HepG2 (cell line): ENCODE results near the gene RSKR. TPM values are rescaled to one million over a fixed set of nuclear protein-coding genes. Genes with fewer than 3 reads are reported as not detected.

Experiments used
- AKAP8 ChIP-seq: sonication (generic); formaldehyde crosslinking; IDR thresholded peaks from 2 replicates; pipeline ENCODE4 v1.5.1; 2020; ENCODE audit warnings: mild to moderate bottlenecking, missing genetic modification reagents
- CEBPG ChIP-seq: IDR thresholded peaks from 2 replicates; pipeline ENCODE4 v1.6.1; 2016
- FOXA3 ChIP-seq: IDR thresholded peaks from 2 replicates; pipeline ENCODE4 v1.6.1; 2016; ENCODE audit warnings: missing genetic modification reagents, missing compliant biosample characterization
- FOXM1 ChIP-seq: sonication (generic); formaldehyde crosslinking; IDR thresholded peaks from 2 replicates; pipeline ENCODE4 v1.5.0; 2020; ENCODE audit warnings: missing genetic modification reagents
- GZF1 ChIP-seq: sonication (generic); formaldehyde crosslinking; IDR thresholded peaks from 2 replicates; pipeline ENCODE4 v1.5.1; 2020; ENCODE audit warnings: mild to moderate bottlenecking, missing genetic modification reagents
- HIVEP1 ChIP-seq: sonication (generic); formaldehyde crosslinking; IDR thresholded peaks from 2 replicates; pipeline ENCODE4 v1.4.0; 2020; ENCODE audit warnings: mild to moderate bottlenecking, missing genetic modification reagents
- KDM4B ChIP-seq: sonication (generic); formaldehyde crosslinking; IDR thresholded peaks from 2 replicates; pipeline ENCODE4 v1.4.0; 2020; ENCODE audit warnings: missing genetic modification reagents
- KDM5A ChIP-seq: fragments of 200-600 bp; sonication (generic); IDR thresholded peaks from 2 replicates; pipeline ENCODE4 v1.7.0; 2018; ENCODE audit warnings: antibody characterized with exemption, mild to moderate bottlenecking, low read length, borderline replicate concordance
- MAFF ChIP-seq: IDR thresholded peaks from 2 replicates; pipeline ENCODE4 v1.6.1; 2011; ENCODE audit warnings: low read depth, low read length, improper control_type of control experiment
- NFE2 ChIP-seq: sonication (generic); formaldehyde crosslinking; IDR thresholded peaks from 2 replicates; pipeline ENCODE4 v1.4.0; 2020; ENCODE audit warnings: missing genetic modification reagents
- NFKBIZ ChIP-seq: IDR thresholded peaks from 2 replicates; pipeline ENCODE4 v1.6.1; 2018; ENCODE audit warnings: missing genetic modification reagents, missing compliant biosample characterization
- NONO ChIP-seq, 2 experiments: fragments of 450-650 bp in 1 of 2; sonication (generic) in 1 of 2; formaldehyde crosslinking in 1 of 2; IDR thresholded peaks in 1 of 2; conservative IDR thresholded peaks in 1 of 2; 2 replicates each; pipeline versions ENCODE4 v1.6.1 to v1.8.0; 2017 to 2022; ENCODE audit warnings: mild to moderate bottlenecking in 1 of 2, missing genetic modification reagents in 1 of 2, moderate library complexity in 1 of 2
- TCF12 ChIP-seq, 2 experiments: fragments of 450-650 bp in 1 of 2; sonication (generic) in 1 of 2; formaldehyde crosslinking in 1 of 2; IDR thresholded peaks; 2 replicates each; pipeline versions ENCODE4 v1.6.1 to v1.8.0; 2017 to 2022; ENCODE audit warnings: antibody characterized with exemption in 1 of 2, mild to moderate bottlenecking in 1 of 2, missing genetic modification reagents in 1 of 2, moderate library complexity in 1 of 2
- TSC22D2 ChIP-seq: sonication (generic); formaldehyde crosslinking; IDR thresholded peaks from 2 replicates; pipeline ENCODE4 v1.5.1; 2020; ENCODE audit warnings: missing genetic modification reagents, mild to moderate bottlenecking, borderline replicate concordance
- ZNF180 ChIP-seq: sonication (generic); formaldehyde crosslinking; IDR thresholded peaks from 2 replicates; pipeline ENCODE4 v1.4.0; 2020; ENCODE audit warnings: low read depth, missing genetic modification reagents, borderline replicate concordance
- ZNF20 ChIP-seq: sonication (generic); formaldehyde crosslinking; IDR thresholded peaks from 2 replicates; pipeline ENCODE4 v1.4.0; 2020; ENCODE audit warnings: mild to moderate bottlenecking, moderate library complexity, missing genetic modification reagents
- ZNF207 ChIP-seq: fragments of 450-650 bp; IDR thresholded peaks from 2 replicates; pipeline ENCODE4 v1.6.1; 2016; ENCODE audit warnings: antibody characterized with exemption, borderline replicate concordance
- ZNF235 ChIP-seq: sonication (generic); formaldehyde crosslinking; IDR thresholded peaks from 2 replicates; pipeline ENCODE4 v1.8.1; 2023; ENCODE audit warnings: mild to moderate bottlenecking, missing genetic modification reagents, borderline replicate concordance
- ZNF615 ChIP-seq: sonication (generic); formaldehyde crosslinking; IDR thresholded peaks from 2 replicates; pipeline ENCODE4 v1.5.0; 2020; ENCODE audit warnings: mild to moderate bottlenecking, missing genetic modification reagents, borderline replicate concordance
- polyA plus RNA-seq, 8 experiments: library from polyadenylated mRNA; depleted of rRNA in 3 of 8; stranded (reverse) in 7 of 8; unstranded in 1 of 8; fragments of >200 nt; fragmentation: Illumina TruSeq in 4 of 8; extraction: Trizol in 4 of 8; gene quantifications; 2 replicates each; pipeline versions ENCODE4 v1.2.1 to v1.2.3, GENCODE V29; 2011 to 2016; ENCODE audit warnings: low read depth in 4 of 8, missing spikeins in 1 of 8, mixed read lengths in 1 of 8; ENCODE audit not compliant: insufficient read depth in 1 of 8
- total RNA-seq, 5 experiments: library from RNA; depleted of rRNA; stranded (reverse); fragments of >200 nt; fragmentation: Illumina TruSeq; extraction: Trizol; gene quantifications; 2 replicates each; pipeline ENCODE4 v1.2.3, GENCODE V29; 2016; ENCODE audit warnings: low read depth in 1 of 5
- TF ChIP-seq, protein P1 (sequence below): sonication (generic); formaldehyde crosslinking; IDR thresholded peaks from 2 replicates; pipeline ENCODE4 v1.8.0; 2022; ENCODE audit warnings: missing genetic modification reagents, mild to moderate bottlenecking, moderate library complexity, borderline replicate concordance
- TF ChIP-seq, protein P2 (sequence below): sonication (generic); formaldehyde crosslinking; IDR thresholded peaks from 2 replicates; pipeline ENCODE4 v1.8.0; 2022; ENCODE audit warnings: low read depth, missing genetic modification reagents
- TF ChIP-seq, protein P3 (sequence below): sonication (generic); formaldehyde crosslinking; IDR thresholded peaks from 2 replicates; pipeline ENCODE4 v1.4.0; 2020; ENCODE audit warnings: missing genetic modification reagents
- TF ChIP-seq, protein P4 (sequence below): IDR thresholded peaks from 2 replicates; pipeline ENCODE4 v1.6.1; 2016; ENCODE audit warnings: control low read depth
- TF ChIP-seq, protein P5 (sequence below): sonication (generic); formaldehyde crosslinking; conservative IDR thresholded peaks from 2 replicates; pipeline ENCODE4 v1.5.0; 2020; ENCODE audit warnings: missing genetic modification reagents

Gene RSKR
- total and polyA plus RNA-seq, 2 of the 13 experiments (the other 11 are each of a cell fraction or from before 2014, with no cell fraction given), result 5.0 to 10.4 TPM

DNA sequence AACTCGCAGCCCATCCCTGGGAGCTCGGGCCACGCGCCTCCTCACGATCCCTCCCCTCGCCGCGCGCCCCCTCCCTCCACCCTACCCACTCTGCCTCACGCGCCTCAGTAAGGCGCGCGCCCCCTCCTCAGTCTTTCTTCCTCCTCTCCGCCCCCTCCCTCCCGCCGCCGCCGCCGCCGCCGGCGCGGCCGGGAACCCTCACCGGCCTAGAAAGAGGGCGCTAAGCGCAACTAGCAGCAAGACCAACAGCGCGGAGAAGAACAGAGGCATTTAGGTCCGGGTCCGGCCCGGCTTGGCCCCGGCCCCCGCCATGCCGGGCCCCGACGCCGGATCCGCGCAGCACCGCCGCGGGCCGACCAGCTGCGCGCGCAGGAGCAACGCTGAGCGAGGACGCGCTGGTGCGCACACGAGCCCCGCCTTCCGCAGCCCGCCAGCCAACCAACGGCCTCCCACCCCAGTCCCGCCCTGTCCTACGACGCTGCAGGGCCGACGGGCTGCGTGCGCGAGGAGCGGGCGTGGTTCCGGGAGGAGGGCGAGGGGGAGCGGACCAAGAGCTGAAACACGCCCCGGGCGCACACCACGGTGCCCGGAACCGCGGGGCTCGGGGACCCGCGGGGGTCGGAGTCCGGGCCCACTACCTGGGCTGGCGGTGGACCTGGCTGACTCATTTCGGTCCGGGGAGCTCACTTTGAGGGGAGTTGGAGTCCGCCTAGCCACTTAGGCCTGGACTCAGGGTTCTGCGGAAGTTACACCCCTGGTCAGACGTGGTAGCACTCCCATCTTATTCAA lies 31.0 kb upstream of the RSKR start, which contains the start of gene BLTP2 (continued):
- no peak for TF ChIP-seq KDM4B (CRISPR knock-in tag)
- TF ChIP-seq TCF12 (IDR thresholded peaks at IDR 0.05), result no peak
- no peak for TF ChIP-seq TCF12 (CRISPR knock-in tag; IDR thresholded peaks at IDR 0.05)
- TF ChIP-seq, protein P1, sequence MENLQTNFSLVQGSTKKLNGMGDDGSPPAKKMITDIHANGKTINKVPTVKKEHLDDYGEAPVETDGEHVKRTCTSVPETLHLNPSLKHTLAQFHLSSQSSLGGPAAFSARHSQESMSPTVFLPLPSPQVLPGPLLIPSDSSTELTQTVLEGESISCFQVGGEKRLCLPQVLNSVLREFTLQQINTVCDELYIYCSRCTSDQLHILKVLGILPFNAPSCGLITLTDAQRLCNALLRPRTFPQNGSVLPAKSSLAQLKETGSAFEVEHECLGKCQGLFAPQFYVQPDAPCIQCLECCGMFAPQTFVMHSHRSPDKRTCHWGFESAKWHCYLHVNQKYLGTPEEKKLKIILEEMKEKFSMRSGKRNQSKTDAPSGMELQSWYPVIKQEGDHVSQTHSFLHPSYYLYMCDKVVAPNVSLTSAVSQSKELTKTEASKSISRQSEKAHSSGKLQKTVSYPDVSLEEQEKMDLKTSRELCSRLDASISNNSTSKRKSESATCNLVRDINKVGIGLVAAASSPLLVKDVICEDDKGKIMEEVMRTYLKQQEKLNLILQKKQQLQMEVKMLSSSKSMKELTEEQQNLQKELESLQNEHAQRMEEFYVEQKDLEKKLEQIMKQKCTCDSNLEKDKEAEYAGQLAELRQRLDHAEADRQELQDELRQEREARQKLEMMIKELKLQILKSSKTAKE (CRISPR knock-in tag), result no peak
- no peak for TF ChIP-seq CEBPG (CRISPR knock-in tag)
- no peak for TF ChIP-seq ZNF207
- TF ChIP-seq HIVEP1 (CRISPR knock-in tag), result 0 out of 2 replicates have a peak, but pooled peaks have one; percentile 45
- TF ChIP-seq AKAP8 (CRISPR knock-in tag), result no peak
- no peak for TF ChIP-seq FOXM1
- TF ChIP-seq ZNF180, result no peak
- peak; percentile 57 for TF ChIP-seq FOXA3 (CRISPR knock-in tag)
- no peak for TF ChIP-seq MAFF
- TF ChIP-seq NFKBIZ (CRISPR knock-in tag), result no peak
- no peak for TF ChIP-seq TSC22D2 (CRISPR knock-in tag)
- TF ChIP-seq, protein P2, sequence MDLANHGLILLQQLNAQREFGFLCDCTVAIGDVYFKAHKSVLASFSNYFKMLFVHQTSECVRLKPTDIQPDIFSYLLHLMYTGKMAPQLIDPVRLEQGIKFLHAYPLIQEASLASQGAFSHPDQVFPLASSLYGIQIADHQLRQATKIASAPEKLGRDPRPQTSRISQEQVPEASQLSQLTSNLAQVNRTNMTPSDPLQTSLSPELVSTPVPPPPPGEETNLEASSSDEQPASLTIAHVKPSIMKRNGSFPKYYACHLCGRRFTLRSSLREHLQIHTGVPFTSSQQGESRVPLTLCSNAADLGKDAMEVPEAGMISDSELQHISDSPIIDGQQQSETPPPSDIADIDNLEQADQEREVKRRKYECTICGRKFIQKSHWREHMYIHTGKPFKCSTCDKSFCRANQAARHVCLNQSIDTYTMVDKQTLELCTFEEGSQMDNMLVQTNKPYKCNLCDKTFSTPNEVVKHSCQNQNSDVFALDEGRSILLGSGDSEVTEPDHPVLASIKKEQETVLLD (CRISPR knock-in tag), result peak; percentile 91
- TF ChIP-seq ZNF615 (CRISPR knock-in tag), result no peak
- TF ChIP-seq, protein P3, sequence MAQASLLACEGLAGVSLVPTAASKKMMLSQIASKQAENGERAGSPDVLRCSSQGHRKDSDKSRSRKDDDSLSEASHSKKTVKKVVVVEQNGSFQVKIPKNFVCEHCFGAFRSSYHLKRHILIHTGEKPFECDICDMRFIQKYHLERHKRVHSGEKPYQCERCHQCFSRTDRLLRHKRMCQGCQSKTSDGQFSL (CRISPR knock-in tag), result peak; percentile 68; the same call in 1 of the 2 replicates
- TF ChIP-seq GZF1 (CRISPR knock-in tag), result no peak
- TF ChIP-seq KDM5A, result peak; percentile 59; the same call in 1 of the 2 replicates
- TF ChIP-seq NONO (IDR thresholded peaks at IDR 0.05), result no peak
- peak; percentile 94; the same call in 1 of the 2 replicates for TF ChIP-seq NONO (CRISPR knock-in tag; conservative IDR thresholded peaks at IDR 0.05)
- TF ChIP-seq, protein P4, sequence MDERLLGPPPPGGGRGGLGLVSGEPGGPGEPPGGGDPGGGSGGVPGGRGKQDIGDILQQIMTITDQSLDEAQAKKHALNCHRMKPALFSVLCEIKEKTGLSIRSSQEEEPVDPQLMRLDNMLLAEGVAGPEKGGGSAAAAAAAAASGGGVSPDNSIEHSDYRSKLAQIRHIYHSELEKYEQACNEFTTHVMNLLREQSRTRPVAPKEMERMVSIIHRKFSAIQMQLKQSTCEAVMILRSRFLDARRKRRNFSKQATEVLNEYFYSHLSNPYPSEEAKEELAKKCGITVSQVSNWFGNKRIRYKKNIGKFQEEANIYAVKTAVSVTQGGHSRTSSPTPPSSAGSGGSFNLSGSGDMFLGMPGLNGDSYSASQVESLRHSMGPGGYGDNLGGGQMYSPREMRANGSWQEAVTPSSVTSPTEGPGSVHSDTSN (CRISPR knock-in tag), result no peak
- no peak for TF ChIP-seq ZNF20 (CRISPR knock-in tag)
- TF ChIP-seq NFE2 (CRISPR knock-in tag), result no peak
- TF ChIP-seq ZNF235 (CRISPR knock-in tag), result no peak
- TF ChIP-seq, protein P5, sequence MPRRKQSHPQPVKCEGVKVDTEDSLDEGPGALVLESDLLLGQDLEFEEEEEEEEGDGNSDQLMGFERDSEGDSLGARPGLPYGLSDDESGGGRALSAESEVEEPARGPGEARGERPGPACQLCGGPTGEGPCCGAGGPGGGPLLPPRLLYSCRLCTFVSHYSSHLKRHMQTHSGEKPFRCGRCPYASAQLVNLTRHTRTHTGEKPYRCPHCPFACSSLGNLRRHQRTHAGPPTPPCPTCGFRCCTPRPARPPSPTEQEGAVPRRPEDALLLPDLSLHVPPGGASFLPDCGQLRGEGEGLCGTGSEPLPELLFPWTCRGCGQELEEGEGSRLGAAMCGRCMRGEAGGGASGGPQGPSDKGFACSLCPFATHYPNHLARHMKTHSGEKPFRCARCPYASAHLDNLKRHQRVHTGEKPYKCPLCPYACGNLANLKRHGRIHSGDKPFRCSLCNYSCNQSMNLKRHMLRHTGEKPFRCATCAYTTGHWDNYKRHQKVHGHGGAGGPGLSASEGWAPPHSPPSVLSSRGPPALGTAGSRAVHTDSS, result no peak
